Osteocyte (in vitro differentiated cells): ENCODE data around the gene FOXP3. TPM values are rescaled to one million over a fixed set of nuclear protein-coding genes. Genes with fewer than 3 reads are reported as not detected.

Experiments
- DNase-seq: peaks from one replicate; pipeline ENCODE4 v3.0.0; 2021; ENCODE audit warnings: mixed read lengths; ENCODE audit not compliant: unreplicated experiment; ENCODE audit errors: extremely low spot score
- H3K27ac Mint-ChIP-seq: one replicate; pipeline ENCODE4 v1.8.0; 2021; ENCODE audit warnings: mild to moderate bottlenecking, mixed read lengths; ENCODE audit not compliant: unreplicated experiment
- H3K27me3 Mint-ChIP-seq: one replicate; pipeline ENCODE4 v1.8.0; 2021; ENCODE audit warnings: mixed read lengths; ENCODE audit not compliant: unreplicated experiment
- H3K36me3 Mint-ChIP-seq: one replicate; pipeline ENCODE4 v1.8.0; 2021; ENCODE audit warnings: mixed read lengths; ENCODE audit not compliant: unreplicated experiment
- H3K4me1 Mint-ChIP-seq: one replicate; pipeline ENCODE4 v1.8.0; 2021; ENCODE audit warnings: mixed read lengths; ENCODE audit not compliant: unreplicated experiment
- H3K4me3 Mint-ChIP-seq: one replicate; pipeline ENCODE4 v1.8.0; 2021; ENCODE audit warnings: mild to moderate bottlenecking, moderate library complexity, mixed read lengths; ENCODE audit not compliant: unreplicated experiment
- H3K9me3 Mint-ChIP-seq: one replicate; pipeline ENCODE4 v1.8.0; 2021; ENCODE audit warnings: mixed read lengths; ENCODE audit not compliant: unreplicated experiment
- total RNA-seq: library from RNA; stranded (reverse); gene quantifications from 2 replicates; pipeline ENCODE4 v1.2.1, GENCODE V29; 2021
- TF ChIP-seq, protein P1 (sequence below): fragments of 200-600 bp; sonication (generic); IDR thresholded peaks from 2 replicates; pipeline ENCODE4 v1.5.0; 2021; ENCODE audit warnings: antibody characterized with exemption, mild to moderate bottlenecking, moderate library complexity

The FOXP3 gene
- total RNA-seq, 1 donor from 2014 or later: 0.13 TPM

DNA sequence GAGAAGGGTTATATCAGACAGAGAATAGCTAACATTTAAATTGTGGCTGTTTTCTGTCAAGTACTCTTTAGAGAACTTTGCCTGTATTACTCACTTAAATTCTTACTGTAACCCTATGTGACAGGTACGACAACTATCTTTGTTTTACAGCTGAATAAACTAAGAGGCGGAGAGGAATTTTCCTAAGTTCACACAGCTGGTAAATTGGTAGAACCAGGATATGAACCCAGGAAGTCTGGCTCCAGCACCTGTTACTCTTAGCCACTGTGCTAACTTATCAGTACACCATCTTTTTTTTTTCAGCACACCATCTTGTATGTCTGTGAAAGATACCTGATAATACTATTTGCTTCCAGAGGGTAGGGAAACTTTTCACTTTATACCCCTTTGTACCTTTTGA is 62.5 kb downstream of the FOXP3 start:
- DNase-seq: no peak
- no peaks in the 10 kb centered on the region for H3K27me3 Mint-ChIP-seq
- no peak overlapping the region for H3K27ac Mint-ChIP-seq

More for the DNA sequence above, 62.5 kb downstream of the FOXP3 start:
- Mint-ChIP-seq H3K4me3 (peak overlapping the region; percentile 14), H3K4me1 (peaks cover 7% of the 10 kb centered on the region), H3K36me3 (no peaks in the 10 kb centered on the region), H3K9me3 (peaks cover 5% of the 10 kb centered on the region)
- TF ChIP-seq, protein P1, sequence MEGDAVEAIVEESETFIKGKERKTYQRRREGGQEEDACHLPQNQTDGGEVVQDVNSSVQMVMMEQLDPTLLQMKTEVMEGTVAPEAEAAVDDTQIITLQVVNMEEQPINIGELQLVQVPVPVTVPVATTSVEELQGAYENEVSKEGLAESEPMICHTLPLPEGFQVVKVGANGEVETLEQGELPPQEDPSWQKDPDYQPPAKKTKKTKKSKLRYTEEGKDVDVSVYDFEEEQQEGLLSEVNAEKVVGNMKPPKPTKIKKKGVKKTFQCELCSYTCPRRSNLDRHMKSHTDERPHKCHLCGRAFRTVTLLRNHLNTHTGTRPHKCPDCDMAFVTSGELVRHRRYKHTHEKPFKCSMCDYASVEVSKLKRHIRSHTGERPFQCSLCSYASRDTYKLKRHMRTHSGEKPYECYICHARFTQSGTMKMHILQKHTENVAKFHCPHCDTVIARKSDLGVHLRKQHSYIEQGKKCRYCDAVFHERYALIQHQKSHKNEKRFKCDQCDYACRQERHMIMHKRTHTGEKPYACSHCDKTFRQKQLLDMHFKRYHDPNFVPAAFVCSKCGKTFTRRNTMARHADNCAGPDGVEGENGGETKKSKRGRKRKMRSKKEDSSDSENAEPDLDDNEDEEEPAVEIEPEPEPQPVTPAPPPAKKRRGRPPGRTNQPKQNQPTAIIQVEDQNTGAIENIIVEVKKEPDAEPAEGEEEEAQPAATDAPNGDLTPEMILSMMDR: no peak

Other genes with a start within 250 kb of the FOXP3 start
- gene TFE3, start 221.4 kb downstream of the FOXP3 start, total RNA-seq: 44.7 and 51.8 TPM in 2 replicates
- 8.5 and 9.6 TPM in 2 replicates for gene CCDC120, start 205.7 kb downstream of the FOXP3 start, total RNA-seq
- gene PRAF2, start 190.7 kb downstream of the FOXP3 start, total RNA-seq: 55.3 and 58.5 TPM in 2 replicates
- 91.3 and 95.8 TPM in 2 replicates for gene WDR45, start 184.8 kb downstream of the FOXP3 start, total RNA-seq
- gene GPKOW, start 141.0 kb downstream of the FOXP3 start, total RNA-seq: 23.3 and 23.9 TPM in 2 replicates
- 1.2 and 2.3 TPM in 2 replicates for gene MAGIX, start 102.0 kb downstream of the FOXP3 start, total RNA-seq
- 97.4 and 100 TPM in 2 replicates for gene PLP2, start 92.8 kb downstream of the FOXP3 start, total RNA-seq
- gene PRICKLE3, start 78.3 kb downstream of the FOXP3 start, total RNA-seq: 7.7 and 8.5 TPM in 2 replicates
- gene SYP, start 64.5 kb downstream of the FOXP3 start, total RNA-seq: 1.5 and 2.3 TPM in 2 replicates
- gene CACNA1F, start 31.4 kb downstream of the FOXP3 start, total RNA-seq: not detected in 2 replicates
- 14.1 and 14.3 TPM in 2 replicates for gene CCDC22, start 29.2 kb downstream of the FOXP3 start, total RNA-seq
- gene PPP1R3F, start 5.1 kb upstream of the FOXP3 start, total RNA-seq: 9.0 and 9.2 TPM in 2 replicates
- not detected in 2 replicates for gene GAGE10, start 38.9 kb upstream of the FOXP3 start, total RNA-seq
- gene GAGE12J, start 57.3 kb upstream of the FOXP3 start, total RNA-seq: not detected in 2 replicates
- not detected in 2 replicates for gene GAGE13, start 66.9 kb upstream of the FOXP3 start, total RNA-seq